HG02571 (cell line): ENCODE measurements around the gene ELMO3.

ENCODE experiments used
- ATAC-seq: cut with Tn5 transposase; IDR thresholded peaks from one replicate; pipeline ENCODE4 v1.9.1; 2021; ENCODE audit warnings: mild to moderate bottlenecking, moderate library complexity; ENCODE audit not compliant: unreplicated experiment

ELMO3 gene

GRCh38 chr16:67215706-67216105, 16.8 kb downstream of the ELMO3 start:
- ATAC-seq = no peak

- ATAC-seq = no peak
Measured at GRCh38 chr16:67216612-67217490, 17.9 kb downstream of the ELMO3 start.

GRCh38 chr16:67223992-67224391, 25.1 kb downstream of the ELMO3 start:
- no peak for ATAC-seq

GRCh38 chr16:67226295-67226803, 27.4 kb downstream of the ELMO3 start:
- no peak for ATAC-seq

GRCh38 chr16:67226804-67227566, 28.1 kb downstream of the ELMO3 start, which contains the start of gene TMEM208:
TMEM208 (plus strand) TSS chr16:67227130; CDS start chr16:67227219, 89 bp downstream.
- ATAC-seq = peak; percentile 92

GRCh38 chr16:67227567-67227921, 28.6 kb downstream of the ELMO3 start:
- ATAC-seq = no peak

GRCh38 chr16:67228034-67228785, 29.3 kb downstream of the ELMO3 start:
- ATAC-seq = no peak

GRCh38 chr16:67228905-67229304, 30.0 kb downstream of the ELMO3 start:
- no peak for ATAC-seq

GRCh38 chr16:67229906-67230808, 31.2 kb downstream of the ELMO3 start:
- no peak for ATAC-seq

- no peak for ATAC-seq
Measured at GRCh38 chr16:67230809-67231660, 32.1 kb downstream of the ELMO3 start.

- no peak for ATAC-seq
Measured at GRCh38 chr16:67233596-67233995, 34.7 kb downstream of the ELMO3 start.

GRCh38 chr16:67234180-67234597, 35.3 kb downstream of the ELMO3 start:
- ATAC-seq = no peak

- no peak for ATAC-seq
Measured at GRCh38 chr16:67235816-67236562, 37.1 kb downstream of the ELMO3 start.

- no peak for ATAC-seq
Measured at GRCh38 chr16:67236563-67237395, 37.8 kb downstream of the ELMO3 start.

GRCh38 chr16:67237396-67238277, 38.7 kb downstream of the ELMO3 start:
- no peak for ATAC-seq

GRCh38 chr16:67238278-67238575, 39.3 kb downstream of the ELMO3 start:
- ATAC-seq = no peak
